ENCODE data around the gene SESN1.

Gene SESN1

GRCh38 chr6:109058620-109059019 lies 36.0 kb downstream of the SESN1 start:
- DNase-seq: no peak

GRCh38 chr6:109056661-109057060 lies 38.0 kb downstream of the SESN1 start:
- no peak for DNase-seq

GRCh38 chr6:109055771-109056235 lies 38.8 kb downstream of the SESN1 start:
- DNase-seq: no peak

GRCh38 chr6:109053336-109053735 lies 41.3 kb downstream of the SESN1 start:
- DNase-seq: no peak

GRCh38 chr6:109052852-109053251 lies 41.8 kb downstream of the SESN1 start:
- no peak for DNase-seq

- DNase-seq: no peak
Measured at GRCh38 chr6:109052018-109052651, 42.5 kb downstream of the SESN1 start.

- no peak for DNase-seq
Measured at GRCh38 chr6:109051301-109052017, 43.2 kb downstream of the SESN1 start.

GRCh38 chr6:109050447-109051102 lies 44.1 kb downstream of the SESN1 start:
- no peak for DNase-seq

- DNase-seq: no peak
Measured at GRCh38 chr6:109050012-109050411, 44.6 kb downstream of the SESN1 start.

- DNase-seq: no peak
Measured at GRCh38 chr6:109048670-109049415, 45.8 kb downstream of the SESN1 start.

- DNase-seq: no peak
Measured at GRCh38 chr6:109048176-109048575, 46.5 kb downstream of the SESN1 start.

GRCh38 chr6:109045493-109045892 lies 49.2 kb downstream of the SESN1 start:
- DNase-seq: no peak

GRCh38 chr6:109039795-109040194 lies 54.9 kb downstream of the SESN1 start:
- no peak for DNase-seq

- DNase-seq: no peak
Measured at GRCh38 chr6:109038837-109039398, 55.7 kb downstream of the SESN1 start.

GRCh38 chr6:109036574-109037294 lies 57.9 kb downstream of the SESN1 start:
- no peak for DNase-seq

- DNase-seq: no peak
Measured at GRCh38 chr6:109034526-109034925, 60.1 kb downstream of the SESN1 start.

- DNase-seq: no peak
Measured at GRCh38 chr6:109033655-109034054, 61.0 kb downstream of the SESN1 start.

- DNase-seq: no peak
Measured at GRCh38 chr6:109031416-109031815, 63.2 kb downstream of the SESN1 start.

- no peak for DNase-seq
Measured at GRCh38 chr6:109029313-109029712, 65.3 kb downstream of the SESN1 start.

- no peak for DNase-seq
Measured at GRCh38 chr6:109028439-109028838, 66.2 kb downstream of the SESN1 start.

- no peak for DNase-seq
Measured at GRCh38 chr6:109027964-109028363, 66.7 kb downstream of the SESN1 start.

- DNase-seq: no peak
Measured at GRCh38 chr6:109025639-109026038, 69.0 kb downstream of the SESN1 start.
